ENCODE results near the gene BRD9.

The BRD9 gene

GRCh38 chr5:926417-927171, 34.0 kb upstream of the BRD9 start:
- no peak for TF ChIP-seq FOXP2 (optimal IDR thresholded peaks at IDR 0.05; ENCODE audit: borderline replicate concordance, extremely low read depth, extremely low read length, insufficient read depth)
- no peak for TF ChIP-seq POLR2AphosphoS5 (IDR thresholded peaks at IDR 0.05; ENCODE audit: low read depth, low read length)
- TF ChIP-seq, protein P1, sequence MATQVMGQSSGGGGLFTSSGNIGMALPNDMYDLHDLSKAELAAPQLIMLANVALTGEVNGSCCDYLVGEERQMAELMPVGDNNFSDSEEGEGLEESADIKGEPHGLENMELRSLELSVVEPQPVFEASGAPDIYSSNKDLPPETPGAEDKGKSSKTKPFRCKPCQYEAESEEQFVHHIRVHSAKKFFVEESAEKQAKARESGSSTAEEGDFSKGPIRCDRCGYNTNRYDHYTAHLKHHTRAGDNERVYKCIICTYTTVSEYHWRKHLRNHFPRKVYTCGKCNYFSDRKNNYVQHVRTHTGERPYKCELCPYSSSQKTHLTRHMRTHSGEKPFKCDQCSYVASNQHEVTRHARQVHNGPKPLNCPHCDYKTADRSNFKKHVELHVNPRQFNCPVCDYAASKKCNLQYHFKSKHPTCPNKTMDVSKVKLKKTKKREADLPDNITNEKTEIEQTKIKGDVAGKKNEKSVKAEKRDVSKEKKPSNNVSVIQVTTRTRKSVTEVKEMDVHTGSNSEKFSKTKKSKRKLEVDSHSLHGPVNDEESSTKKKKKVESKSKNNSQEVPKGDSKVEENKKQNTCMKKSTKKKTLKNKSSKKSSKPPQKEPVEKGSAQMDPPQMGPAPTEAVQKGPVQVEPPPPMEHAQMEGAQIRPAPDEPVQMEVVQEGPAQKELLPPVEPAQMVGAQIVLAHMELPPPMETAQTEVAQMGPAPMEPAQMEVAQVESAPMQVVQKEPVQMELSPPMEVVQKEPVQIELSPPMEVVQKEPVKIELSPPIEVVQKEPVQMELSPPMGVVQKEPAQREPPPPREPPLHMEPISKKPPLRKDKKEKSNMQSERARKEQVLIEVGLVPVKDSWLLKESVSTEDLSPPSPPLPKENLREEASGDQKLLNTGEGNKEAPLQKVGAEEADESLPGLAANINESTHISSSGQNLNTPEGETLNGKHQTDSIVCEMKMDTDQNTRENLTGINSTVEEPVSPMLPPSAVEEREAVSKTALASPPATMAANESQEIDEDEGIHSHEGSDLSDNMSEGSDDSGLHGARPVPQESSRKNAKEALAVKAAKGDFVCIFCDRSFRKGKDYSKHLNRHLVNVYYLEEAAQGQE (IDR thresholded peaks at IDR 0.05; ENCODE audit: insufficient read depth in 1 of 2, low read depth in 2 of 2, low read length in 2 of 2), result no peak
- no peak for TF ChIP-seq TAF1 (IDR thresholded peaks at IDR 0.05; ENCODE audit: borderline replicate concordance, insufficient read depth, low read length)
- no peak for TF ChIP-seq SIN3A (IDR thresholded peaks at IDR 0.05; ENCODE audit: borderline replicate concordance, insufficient read depth, low read length)

DNA sequence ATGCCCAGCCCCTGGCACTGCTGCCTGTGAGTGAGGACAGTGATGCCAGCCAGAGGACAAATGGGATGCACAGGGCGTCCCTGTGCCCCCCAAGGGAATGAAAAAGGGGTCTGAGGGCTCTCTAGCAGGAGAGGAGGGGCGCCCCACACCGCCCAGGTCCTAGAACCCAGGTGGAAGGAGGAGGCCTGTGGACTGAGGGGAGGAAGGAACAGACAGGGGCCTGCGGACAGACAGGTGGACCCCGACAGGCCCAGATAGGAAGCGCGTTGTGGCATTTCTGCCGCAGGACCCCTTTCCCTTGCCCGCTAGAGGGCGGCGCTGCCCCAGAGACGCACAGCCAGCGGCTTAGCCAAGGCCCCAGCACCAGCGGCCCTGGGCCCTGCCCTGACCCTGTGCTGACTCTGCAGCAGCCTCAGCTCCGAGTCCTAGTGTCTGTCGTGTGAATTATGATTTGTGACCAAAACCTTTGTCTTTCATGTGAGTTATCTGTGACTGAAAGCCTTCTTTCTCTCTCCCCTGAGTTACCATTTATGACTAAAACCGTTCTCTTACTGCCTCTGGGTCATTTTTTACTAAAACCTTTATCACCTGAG, 30.8 kb upstream of the BRD9 start:
- no peak for TF ChIP-seq SIN3A (IDR thresholded peaks at IDR 0.05; ENCODE audit: borderline replicate concordance, insufficient read depth, low read length)
- peak; percentile 77 for TF ChIP-seq FOXP2 (optimal IDR thresholded peaks at IDR 0.05; ENCODE audit: borderline replicate concordance, extremely low read depth, extremely low read length, insufficient read depth)
- TF ChIP-seq, protein P1 (IDR thresholded peaks at IDR 0.05; ENCODE audit: insufficient read depth in 1 of 2, low read depth in 2 of 2, low read length in 2 of 2), result no peak
- no peak for TF ChIP-seq TAF1 (IDR thresholded peaks at IDR 0.05; ENCODE audit: borderline replicate concordance, insufficient read depth, low read length)
- no peak for TF ChIP-seq POLR2AphosphoS5 (IDR thresholded peaks at IDR 0.05; ENCODE audit: low read depth, low read length)

GRCh38 chr5:922436-923280, 30.1 kb upstream of the BRD9 start:
- TF ChIP-seq TAF1 (IDR thresholded peaks at IDR 0.05; ENCODE audit: borderline replicate concordance, insufficient read depth, low read length) (no peak), POLR2AphosphoS5 (IDR thresholded peaks at IDR 0.05; ENCODE audit: low read depth, low read length) (0 out of 2 replicates have a peak, but pooled peaks have one; percentile 9)

GRCh38 chr5:921456-922435, 29.1 kb upstream of the BRD9 start:
- TF ChIP-seq FOXP2 (optimal IDR thresholded peaks at IDR 0.05; ENCODE audit: borderline replicate concordance, extremely low read depth, extremely low read length, insufficient read depth) (no peak), SIN3A (IDR thresholded peaks at IDR 0.05; ENCODE audit: borderline replicate concordance, insufficient read depth, low read length) (no peak), TAF1 (IDR thresholded peaks at IDR 0.05; ENCODE audit: borderline replicate concordance, insufficient read depth, low read length) (no peak), POLR2AphosphoS5 (IDR thresholded peaks at IDR 0.05; ENCODE audit: low read depth, low read length) (no peak)
- TF ChIP-seq, protein P1 (IDR thresholded peaks at IDR 0.05; ENCODE audit: insufficient read depth in 1 of 2, low read depth in 2 of 2, low read length in 2 of 2), result no peak

All from PFSK-1 (cell line).